SHP77 (cell line): ENCODE data around the gene PRSS50.
"Not testable (repeated sequence)": the region's sequence is repeated elsewhere in the genome, so short reads cannot be mapped to it uniquely, and the experiment has no call there.

Experiments used
- DNase-seq, 2 experiments: peaks; one replicate each; lab custom pipeline; 2025; lab: John Stamatoyannopoulos, UW

Gene PRSS50, protein sequence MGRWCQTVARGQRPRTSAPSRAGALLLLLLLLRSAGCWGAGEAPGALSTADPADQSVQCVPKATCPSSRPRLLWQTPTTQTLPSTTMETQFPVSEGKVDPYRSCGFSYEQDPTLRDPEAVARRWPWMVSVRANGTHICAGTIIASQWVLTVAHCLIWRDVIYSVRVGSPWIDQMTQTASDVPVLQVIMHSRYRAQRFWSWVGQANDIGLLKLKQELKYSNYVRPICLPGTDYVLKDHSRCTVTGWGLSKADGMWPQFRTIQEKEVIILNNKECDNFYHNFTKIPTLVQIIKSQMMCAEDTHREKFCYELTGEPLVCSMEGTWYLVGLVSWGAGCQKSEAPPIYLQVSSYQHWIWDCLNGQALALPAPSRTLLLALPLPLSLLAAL

DNA sequence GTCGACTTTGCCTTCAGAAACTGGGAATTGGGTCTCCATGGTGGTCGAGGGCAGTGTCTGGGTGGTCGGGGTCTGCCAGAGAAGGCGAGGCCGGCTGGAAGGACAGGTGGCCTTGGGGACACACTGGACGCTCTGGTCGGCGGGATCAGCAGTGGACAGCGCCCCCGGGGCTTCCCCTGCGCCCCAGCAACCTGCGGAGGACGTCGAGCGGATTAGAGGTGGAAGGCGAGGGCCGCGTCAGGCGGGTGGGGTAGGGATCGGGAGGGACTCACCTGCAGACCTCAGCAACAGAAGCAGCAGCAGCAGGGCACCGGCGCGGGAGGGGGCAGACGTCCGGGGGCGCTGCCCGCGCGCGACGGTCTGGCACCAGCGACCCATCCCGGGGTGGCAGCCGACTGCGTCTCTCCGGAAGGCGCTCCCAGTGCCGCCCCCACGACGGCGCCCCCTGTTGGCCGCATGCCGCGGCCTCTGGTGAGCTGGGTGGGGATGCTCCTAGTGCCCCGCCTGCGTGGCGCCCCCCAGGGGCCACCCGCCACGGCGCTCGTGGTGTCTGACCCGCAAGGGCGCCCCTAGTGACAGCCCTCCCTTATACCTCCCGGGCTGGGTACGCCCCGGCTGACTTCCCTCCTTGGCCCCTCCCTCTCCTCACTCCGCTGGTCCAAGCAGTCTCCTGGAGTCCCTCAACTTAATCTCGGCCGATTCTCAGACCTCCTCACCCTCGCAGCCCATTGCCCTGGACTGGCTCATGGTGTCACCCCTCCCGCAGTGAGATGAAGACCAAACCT, at the start of gene PRSS50:
Gene PRSS50 (minus strand): TSS at position 423 of the 785 bp plus-strand sequence. CDS start 45 bp downstream, at position 378.
- no peak for DNase-seq

DNA sequence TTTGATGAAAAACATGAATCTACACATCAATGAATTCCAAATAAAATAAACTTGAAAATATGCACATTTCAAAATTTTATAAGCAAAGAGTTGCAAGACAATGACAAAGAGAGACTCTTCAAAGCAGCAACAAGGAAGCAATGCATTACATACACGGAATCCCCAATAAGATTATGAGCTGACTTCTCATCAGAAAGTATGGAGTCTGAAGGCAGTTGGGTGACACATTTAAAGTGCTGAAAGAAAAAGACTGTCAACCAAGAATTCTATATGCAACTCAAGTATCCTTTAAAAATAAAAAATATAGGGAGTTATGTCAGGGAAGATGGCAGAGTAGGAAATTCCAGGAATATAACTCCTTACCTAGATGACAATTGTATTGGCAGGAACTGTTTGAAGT, 46.5 kb upstream of the PRSS50 start:
- no peak for DNase-seq

DNA sequence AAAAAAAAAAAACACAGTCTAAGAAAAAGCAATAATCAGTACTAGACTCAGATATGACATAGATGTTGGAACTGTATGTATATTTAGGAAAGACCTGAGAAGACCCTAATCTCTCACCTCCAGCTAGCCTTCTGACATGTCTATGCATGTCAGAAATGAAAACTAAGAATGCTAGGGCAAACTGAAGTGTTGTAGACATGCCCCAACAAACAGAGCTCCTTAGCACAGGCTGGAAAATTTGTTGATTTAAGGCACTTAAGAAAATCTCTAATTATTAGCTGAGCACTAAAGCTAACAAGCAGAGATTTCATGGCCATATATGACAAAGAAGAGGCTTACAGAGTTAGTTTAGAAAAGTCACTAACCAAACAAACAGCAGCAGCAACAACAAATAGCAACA, 45.5 kb upstream of the PRSS50 start:
- no peak for DNase-seq

DNA sequence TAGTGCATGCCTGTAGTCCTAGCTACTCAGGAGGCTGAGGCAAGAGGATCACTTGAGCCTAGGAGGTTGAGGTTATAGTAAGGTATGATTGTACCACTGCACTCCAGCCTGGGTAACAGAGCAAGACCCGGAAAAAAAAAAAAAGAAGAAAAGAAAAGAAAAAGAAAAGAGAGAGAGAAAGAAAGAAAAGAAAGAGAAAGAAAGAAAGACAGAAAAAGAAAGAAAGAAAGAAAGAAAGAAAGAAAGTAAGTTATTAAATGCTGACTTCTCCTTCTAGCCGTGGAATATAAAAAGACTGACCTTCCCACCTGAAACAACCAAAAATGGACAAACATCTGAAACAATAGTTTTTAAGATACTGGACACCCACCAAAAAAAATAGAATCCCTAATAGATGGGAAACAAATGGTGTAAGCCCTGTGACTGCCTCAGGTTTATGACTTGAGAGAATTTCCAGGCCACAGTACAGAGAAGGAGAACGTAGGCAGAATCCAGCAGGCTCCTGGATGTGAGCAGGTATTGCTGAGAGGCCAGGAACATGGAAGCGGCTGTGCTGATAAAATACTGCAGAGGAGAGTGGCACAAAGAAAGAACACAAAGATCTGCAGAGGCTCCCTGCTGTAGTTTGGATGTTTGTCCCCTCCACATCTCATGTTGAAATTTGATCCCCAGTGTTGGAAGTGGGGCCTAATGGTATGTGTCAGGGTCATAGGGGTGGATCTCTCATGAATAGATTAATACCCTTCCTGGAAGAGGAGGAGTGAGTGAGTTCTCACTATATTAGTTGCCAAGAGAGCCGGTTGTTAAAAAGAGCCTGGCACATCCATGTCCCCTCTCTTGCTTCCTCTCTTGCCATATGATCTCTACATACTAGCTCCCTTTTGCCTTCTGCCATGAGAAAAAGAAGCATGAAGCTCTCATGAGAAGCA, 41.8 kb upstream of the PRSS50 start:
- DNase-seq: no peak

DNA sequence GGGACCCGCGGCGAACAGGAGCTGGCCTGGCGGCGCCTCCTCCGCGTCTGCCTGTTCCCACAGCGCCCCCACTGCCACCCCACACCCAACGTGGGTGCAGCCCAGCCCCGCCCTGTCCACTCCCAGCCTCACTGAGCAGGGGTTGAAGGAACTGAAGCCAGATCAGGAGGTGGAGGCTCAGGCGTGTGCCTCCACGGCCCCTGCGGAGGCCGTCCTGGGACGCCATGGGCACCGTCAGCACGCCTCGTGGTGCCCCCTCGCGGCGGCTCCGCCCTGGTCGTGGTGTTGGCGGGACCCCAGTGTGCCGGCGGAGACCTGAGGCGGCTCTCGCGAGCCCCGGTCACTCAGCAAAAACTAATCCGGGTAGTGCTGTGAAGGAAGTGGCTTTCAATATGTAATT, 39.0 kb upstream of the PRSS50 start:
- DNase-seq: no peak

DNA sequence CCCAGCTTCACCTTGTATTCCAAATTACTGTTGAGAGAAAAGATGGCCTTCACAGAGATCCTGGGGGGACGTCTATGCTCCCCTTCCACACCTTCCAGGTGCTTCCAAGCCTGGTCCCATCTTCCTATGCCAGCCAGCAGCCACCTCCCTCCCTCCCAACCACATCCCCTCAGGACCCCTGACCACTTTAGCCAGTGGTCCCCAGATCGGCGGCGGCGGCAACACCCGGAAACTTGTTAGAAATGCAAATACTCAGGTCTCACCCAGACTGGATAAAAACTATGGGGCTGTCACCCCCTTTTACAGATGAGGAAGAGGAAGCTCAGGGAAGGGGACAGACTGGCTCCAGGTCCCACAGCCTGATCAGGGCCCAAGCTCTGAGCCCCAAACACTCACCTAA, 38.0 kb upstream of the PRSS50 start:
- no peak for DNase-seq

DNA sequence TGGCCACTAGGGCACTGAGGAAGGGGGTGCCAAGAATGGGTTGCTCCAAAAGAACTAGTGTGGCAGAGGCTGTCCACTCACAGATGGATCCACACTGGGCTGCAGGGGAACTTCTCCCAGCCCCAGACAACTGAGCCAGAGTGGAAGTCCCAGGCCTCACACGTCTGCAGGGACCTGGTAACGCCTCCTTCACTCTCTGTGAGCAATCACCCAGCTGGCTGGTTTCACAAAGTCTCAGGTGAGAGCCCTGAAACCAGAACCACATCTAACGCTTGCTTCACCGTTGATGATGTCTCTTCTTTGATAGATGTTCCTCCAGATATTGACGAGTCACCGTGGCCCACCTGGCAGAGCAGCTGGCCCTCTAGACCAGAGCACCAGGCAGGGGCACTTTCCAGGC, 35.5 kb upstream of the PRSS50 start:
- DNase-seq: not testable (repeated sequence)

DNA sequence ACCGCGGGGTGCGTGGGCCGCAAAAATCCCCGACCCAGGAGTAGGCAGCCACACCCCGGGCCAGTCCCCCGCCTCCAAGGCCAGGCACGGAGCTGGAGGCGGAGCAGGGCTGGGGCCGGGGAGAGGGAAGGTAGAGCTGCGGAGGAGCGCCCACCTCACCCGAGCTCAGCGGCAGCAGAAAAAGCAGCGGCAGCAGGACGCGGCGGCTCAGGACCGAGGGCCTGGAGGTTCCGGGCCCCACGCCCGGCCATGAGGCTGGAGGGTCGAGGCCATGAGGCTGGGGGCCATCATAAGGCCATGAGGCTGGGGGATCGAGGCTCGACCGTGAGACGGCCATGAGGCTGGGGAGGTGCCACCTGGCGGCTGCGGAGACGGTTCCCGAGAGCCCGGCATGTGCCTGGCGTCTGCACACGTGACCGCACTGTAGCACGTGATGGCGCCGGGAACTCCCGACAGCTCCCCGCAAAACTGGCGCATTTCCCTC, 32.9 kb upstream of the PRSS50 start:
- no peak for DNase-seq

DNA sequence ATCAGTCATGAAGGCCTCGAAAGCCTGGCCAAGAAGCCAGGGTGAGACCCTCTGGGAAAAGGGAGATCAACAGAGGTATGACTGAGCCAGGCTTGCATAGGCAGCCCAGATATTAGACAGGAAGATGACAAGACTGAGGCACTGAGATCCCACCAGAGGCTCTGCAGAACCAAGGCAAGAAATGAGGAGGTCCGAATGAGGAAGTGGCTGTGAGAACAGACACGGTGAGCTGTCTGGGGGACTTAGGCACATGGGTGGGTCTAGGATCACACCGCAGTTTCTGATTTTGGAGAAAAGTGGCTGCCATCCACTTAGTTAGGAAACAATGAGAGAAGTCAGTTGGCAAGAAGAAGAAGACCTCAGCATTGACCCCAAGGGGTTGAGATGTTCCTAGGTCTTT, 31.5 kb upstream of the PRSS50 start:
- DNase-seq: no peak

DNA sequence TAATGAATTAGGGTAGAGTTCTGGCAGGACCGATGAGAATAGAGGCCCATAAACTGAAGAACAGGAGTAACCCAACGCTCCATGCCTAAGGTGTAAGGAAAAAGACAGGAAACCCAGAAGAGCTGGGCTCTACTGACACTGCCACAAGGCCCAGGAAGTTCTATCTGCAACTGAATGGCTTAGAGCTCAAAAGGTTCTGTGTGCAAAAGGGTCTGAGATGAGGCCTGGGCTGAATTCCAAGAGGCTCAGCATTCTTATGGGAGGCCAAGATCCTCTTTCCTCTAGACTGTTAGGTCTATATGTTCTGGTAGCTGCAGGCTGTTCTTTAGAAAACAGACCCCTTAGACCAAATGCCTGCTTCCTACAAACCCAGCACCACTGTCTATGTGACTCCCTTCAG, 30.5 kb upstream of the PRSS50 start:
- no peak for DNase-seq

DNA sequence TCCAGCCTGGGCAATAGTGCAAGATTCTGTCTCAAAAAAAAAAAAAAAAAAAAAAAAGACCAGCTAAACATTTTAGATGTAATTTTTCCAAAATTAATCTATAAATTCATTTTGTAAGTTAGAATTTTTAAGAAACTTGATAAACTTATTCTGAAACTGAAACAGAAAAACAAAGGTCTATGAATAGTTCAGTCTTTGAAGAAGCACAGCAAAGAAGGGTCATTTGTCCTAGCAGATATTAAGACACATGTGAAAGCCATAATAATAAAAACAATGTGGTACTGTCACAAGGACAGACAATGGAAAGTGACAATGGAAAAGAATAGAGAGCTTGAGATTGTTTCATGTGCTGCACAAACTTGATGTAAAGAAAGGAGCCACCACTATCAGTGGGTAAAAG, 29.0 kb upstream of the PRSS50 start:
- no peak for DNase-seq

DNA sequence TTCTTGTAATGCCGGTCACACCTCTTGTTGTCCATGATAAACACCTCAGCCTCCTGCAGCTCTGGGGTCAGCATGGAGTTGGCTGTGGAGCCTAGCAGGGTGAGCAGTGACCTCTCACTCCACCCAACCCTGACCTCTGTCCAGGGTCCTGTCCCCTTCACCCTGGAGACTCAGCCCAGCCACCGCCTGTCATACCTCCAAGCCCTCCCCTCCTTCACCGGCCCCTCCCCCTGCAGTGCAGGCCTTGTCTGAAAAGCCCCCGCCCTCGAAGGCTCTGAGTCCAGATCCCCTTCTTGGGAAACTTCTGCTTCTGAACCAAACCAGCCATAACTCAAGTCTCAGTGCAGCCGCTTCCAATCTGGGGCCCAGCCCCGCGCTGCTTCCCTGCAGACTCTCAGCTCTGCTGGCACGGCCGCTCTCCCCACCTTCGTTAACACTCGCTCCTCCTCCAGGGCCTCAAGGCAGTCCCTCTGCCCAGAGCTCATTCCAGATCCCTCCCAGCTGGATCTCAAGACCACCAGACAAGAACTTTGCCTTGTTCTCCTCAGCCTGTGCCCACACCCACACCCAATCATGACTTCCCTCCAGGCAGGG, 25.4 kb upstream of the PRSS50 start:
- no peak for DNase-seq

DNA sequence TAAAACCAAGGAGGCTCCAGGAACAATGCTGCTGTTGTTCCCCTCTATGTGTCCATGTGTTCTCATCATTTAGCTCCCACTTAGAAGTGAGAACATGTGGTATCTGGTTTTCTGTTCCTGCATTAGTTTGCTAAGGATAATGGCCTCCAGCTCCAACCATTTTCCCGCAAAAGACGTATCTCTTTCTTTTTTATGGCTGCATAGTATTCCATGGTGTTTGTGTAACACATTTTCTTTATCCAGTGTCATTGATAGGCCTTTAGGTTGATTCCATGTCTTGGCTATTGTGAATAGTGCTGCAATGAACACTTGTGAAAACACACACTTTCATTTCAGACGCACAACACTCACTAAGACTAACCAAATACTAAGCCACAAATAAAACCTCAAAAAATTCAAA, 21.9 kb upstream of the PRSS50 start:
- DNase-seq: not testable (repeated sequence)

DNA sequence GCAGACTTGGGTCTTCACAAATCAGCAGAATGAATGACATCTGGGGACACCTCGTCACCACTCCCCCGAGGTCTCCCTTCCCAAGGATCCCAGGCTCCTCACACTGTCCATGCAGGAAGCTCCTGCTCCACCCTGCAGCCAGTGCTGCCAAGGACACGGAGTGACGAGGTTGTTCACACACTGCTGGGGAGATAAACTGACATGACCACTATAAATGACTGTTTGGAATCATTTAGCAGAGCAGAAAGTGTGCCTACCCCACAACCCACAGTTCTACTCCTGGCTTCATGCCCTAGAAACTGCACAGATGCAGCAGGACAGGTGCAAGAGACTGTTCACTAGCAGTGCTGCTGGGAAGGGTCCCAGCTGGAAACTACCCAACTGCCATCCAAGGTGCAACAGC, 19.7 kb upstream of the PRSS50 start:
- peak in 1 of 2 experiments; percentile 19 for DNase-seq

DNA sequence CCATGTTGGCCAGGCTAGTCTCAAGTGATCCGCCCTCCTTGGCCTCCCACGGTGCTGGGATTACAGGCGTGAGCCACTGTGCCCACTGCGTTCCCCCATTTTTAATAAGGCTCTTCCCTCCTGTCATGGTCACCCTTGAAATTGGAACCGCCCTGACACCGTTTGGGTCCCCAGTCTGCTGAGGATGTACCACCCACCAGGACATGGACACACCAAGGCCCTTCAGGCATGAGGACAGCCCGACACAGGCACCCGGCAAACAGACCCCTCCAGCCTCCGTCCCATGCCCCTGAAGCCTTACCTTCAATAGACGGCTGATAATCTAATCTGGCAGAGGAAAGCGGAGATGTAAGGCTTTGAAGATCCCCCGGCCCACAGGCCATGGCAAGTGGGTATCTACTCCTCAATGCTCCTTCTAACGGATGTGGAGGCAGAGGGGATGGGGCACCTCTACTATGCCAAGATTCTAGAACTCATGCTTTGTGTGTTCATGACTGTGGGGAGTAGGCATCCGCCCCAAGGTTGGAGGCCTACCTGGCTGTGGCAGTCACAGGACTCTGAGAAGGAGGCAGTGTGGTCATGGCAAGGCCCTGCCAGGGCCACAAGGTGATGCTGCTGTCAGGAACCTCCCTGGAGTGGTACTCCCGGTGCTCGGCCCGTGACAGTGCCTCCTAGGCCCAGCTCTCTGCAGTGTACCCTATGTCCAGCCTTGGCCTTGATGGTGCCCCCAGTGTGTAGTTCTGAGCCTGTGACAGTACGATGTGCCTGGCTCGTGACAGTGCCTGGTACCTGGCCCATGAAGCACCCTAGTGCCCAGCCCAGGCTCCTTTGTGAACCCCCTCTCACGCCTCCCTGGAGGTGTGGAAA, 18.6 kb upstream of the PRSS50 start:
- no peak for DNase-seq

DNA sequence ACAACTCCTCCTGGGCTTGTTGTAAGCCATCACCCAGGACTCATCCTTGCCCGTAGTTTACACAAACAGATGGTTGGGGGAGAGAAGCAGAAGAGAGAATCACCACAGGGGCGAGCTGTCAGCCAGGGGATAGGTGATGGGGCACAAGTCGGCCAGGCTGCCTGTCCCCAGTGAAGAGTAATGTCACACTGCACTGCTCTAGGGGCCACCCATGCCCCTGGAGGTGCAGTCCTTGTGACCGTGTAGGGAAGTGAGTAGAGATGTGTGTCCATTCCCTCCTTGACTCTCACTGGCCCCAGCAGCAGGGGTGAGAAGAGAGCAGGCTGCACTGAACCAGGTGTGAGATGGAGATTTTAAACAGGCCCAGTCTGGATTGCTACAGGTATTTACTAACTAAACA, 17.1 kb upstream of the PRSS50 start:
- DNase-seq: no peak

DNA sequence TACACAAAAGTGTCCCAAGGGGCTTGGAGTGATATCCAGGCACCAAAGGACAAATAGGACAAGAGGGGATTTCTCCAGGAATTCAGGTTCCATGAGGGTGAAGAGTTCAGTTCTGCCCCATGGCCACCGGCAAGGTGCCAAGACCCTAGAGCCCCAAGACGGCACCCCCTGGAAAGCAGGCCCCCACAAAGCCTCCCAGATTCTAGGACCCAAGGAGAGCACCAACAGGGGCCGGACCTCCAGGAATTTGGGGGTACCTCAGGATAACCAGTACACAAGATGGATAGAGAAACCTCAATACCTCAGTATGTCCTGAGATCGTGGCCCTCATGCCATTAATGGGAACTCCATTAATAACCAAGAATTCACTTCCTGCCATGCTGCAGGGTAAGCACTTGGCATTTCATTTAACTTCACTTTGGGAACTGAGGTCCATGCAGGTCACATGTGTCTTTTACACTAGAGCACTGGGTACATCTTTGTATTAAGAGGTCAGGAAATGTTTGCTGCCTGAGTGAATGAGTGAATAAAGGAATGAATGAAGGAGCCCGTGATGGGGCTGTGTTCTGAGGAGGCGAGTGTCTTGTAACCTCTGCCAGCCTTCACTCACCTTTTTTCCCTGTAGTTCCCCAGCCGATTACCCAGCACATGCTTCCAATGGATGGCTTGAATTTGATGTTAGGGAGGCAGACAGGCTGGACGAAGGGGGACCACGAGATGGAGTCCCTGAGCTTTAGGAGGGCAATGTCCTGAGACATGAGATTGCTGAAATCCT, 15.5 kb upstream of the PRSS50 start:
- no peak for DNase-seq

DNA sequence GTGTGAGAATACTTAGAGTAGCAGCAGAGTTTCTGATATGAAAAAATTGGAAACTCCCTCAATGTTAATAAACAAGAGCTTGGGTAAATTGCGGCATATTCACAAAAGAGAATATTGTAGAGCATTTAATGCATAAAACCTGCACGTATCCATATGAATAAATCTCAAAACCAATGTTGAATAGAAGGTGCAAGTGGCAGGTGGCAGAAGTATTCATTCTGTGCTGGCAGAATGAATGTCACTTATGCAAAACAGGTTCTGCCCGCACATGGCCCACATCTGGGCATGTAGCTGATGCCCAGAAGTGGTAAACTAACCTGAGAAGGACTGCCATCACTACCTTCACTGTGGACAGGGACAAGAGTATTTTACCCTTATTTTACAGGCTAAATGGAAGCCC, 14.1 kb upstream of the PRSS50 start:
- no peak for DNase-seq

DNA sequence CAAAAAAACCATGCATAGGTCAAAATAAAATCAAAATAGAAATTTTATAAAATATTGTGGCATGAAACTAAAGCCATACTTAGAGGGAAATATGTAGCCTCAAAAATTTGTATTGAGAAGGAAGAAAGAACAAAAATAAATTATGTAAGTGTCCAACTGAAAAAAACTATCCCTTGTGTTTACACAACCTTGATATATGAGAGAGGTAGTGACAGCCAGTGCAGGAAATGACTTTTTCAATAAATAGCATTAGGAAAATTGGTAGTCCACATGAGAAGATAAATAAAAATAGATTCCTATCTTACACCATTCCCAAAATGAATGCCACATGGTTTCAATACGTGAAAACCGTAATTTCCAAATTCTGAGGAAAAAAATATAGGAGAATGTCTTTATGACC, 13.2 kb upstream of the PRSS50 start:
- no peak for DNase-seq

DNA sequence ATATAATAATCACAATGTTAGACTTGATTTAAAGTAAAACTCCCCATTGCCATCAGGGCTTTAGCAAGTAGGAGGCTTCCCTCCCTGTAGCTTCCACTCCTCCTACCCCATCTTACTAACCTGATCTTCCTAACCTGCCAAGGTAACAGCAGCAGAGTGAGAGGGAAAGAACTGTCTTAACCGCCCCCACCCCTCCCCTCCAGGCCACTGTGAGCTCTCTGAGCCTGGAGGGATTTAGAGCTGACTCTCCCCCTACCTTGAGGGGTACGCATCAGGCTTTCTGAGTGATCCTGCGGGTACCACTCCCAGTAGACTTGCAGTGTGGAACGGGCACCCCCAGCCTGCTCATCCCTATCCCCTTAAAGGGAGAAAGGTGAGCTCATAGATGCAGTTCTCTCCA, 11.4 kb upstream of the PRSS50 start:
- DNase-seq: no peak
